GM12878 (cell line): ENCODE data around the gene SLC38A9.

Source experiments
- CTCF ChIP-seq, 3 experiments: IDR thresholded peaks in 2 of 3; conservative IDR thresholded peaks in 1 of 3; 2 replicates each; pipeline ENCODE4 v1.5.1; 2011; ENCODE audit warnings: low read depth in 3 of 3, low read length in 3 of 3, mild to moderate bottlenecking in 3 of 3, control low read depth in 2 of 3, moderate library complexity in 2 of 3, inconsistent platforms in 1 of 3, mixed read lengths in 1 of 3; ENCODE audit not compliant: control insufficient read depth in 2 of 3, insufficient read depth in 1 of 3; ENCODE audit errors: extremely low read depth in 1 of 3
- EZH2 ChIP-seq: IDR thresholded peaks from 2 replicates; pipeline ENCODE4 v1.6.1; 2012; ENCODE audit warnings: low read depth, mild to moderate bottlenecking, control low read depth, inconsistent platforms, low read length, borderline replicate concordance; ENCODE audit not compliant: control insufficient read depth
- RBBP5 ChIP-seq: fragments of 200-600 bp; sonication (generic); conservative IDR thresholded peaks from 2 replicates; pipeline ENCODE4 v1.6.1; 2016
- TCF7 ChIP-seq: IDR thresholded peaks from 2 replicates; pipeline ENCODE4 v1.6.1; 2014; ENCODE audit warnings: antibody characterized with exemption, borderline replicate concordance
- ZNF384 ChIP-seq: IDR thresholded peaks from 2 replicates; pipeline ENCODE4 v1.6.1; 2012; ENCODE audit warnings: low read depth, mild to moderate bottlenecking, low read length, improper control_type of control experiment, borderline replicate concordance

- no peak for TF ChIP-seq EZH2
- TF ChIP-seq TCF7: no peak
- no peak for TF ChIP-seq ZNF384
- TF ChIP-seq CTCF (IDR thresholded peaks at IDR 0.05 in 2 of 3, conservative IDR thresholded peaks at IDR 0.05 in 1 of 3; ENCODE audit: control insufficient read depth in 2 of 3, extremely low read depth in 1 of 3, insufficient read depth in 1 of 3, low read depth in 3 of 3, low read length in 3 of 3): no peak
- TF ChIP-seq RBBP5: no peak
Measured at GRCh38 chr5:55601204-55601618, 110.9 kb downstream of the SLC38A9 start.
